Astrocyte (in vitro differentiated cells and primary cell): ENCODE data around the gene TMEM272.

ENCODE experiments used
- CTCF ChIP-seq: IDR thresholded peaks from 2 replicates; pipeline ENCODE4 v1.5.1; 2011; ENCODE audit warnings: low read depth, mild to moderate bottlenecking, inconsistent platforms, low read length, moderate library complexity; ENCODE audit not compliant: insufficient read depth
- EZH2 ChIP-seq: IDR thresholded peaks from 2 replicates; pipeline ENCODE4 v1.6.1; 2012; ENCODE audit warnings: mild to moderate bottlenecking, low read length, inconsistent platforms; ENCODE audit not compliant: insufficient read depth

GRCh38 chr13:51814071-51814470 is 30.9 kb downstream of the TMEM272 start:
- TF ChIP-seq CTCF (no peak), EZH2 (no peak)
